ENCODE measurements around the gene TMSB4X.

DNA sequence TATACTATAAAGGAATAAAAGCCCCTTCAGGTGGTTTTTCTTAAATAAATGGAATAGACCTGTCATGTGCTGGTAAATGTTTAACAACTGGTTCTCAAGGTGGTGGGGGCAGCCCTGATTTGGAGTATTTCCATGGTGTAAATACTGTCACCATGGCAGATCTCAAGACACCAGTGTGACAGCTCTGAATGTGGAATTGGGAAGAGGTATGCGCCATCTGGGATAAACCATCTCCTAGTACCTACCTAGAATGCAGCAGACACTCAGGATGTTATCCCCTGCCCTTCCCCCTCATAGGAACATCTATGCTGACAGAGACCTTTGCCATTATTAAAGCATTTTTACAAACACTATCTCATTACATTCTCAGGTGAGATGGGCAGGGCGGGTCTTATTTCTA lies 26.4 kb upstream of the TMSB4X start:
- TF ChIP-seq ZC3H10 (CRISPR knock-in tag; IDR thresholded peaks at IDR 0.05) (no peak), PPARA (CRISPR knock-in tag; IDR thresholded peaks at IDR 0.05; ENCODE audit: borderline replicate concordance) (no peak), ARNTL (CRISPR knock-in tag; IDR thresholded peaks at IDR 0.05; ENCODE audit: borderline replicate concordance, low read depth) (no peak), ZNF565 (CRISPR knock-in tag; conservative IDR thresholded peaks at IDR 0.05; ENCODE audit: low read depth) (no peak), TCF4 (CRISPR knock-in tag; IDR thresholded peaks at IDR 0.05; ENCODE audit: borderline replicate concordance) (no peak), RARB (CRISPR knock-in tag; IDR thresholded peaks at IDR 0.05) (no peak), OSR1 (CRISPR knock-in tag; IDR thresholded peaks at IDR 0.05) (no peak), GLIS3 (CRISPR knock-in tag; IDR thresholded peaks at IDR 0.05) (no peak), ZFP30 (CRISPR knock-in tag; IDR thresholded peaks at IDR 0.05) (no peak), ESRRG (CRISPR knock-in tag; IDR thresholded peaks at IDR 0.05) (no peak)
- TF ChIP-seq, protein P1, sequence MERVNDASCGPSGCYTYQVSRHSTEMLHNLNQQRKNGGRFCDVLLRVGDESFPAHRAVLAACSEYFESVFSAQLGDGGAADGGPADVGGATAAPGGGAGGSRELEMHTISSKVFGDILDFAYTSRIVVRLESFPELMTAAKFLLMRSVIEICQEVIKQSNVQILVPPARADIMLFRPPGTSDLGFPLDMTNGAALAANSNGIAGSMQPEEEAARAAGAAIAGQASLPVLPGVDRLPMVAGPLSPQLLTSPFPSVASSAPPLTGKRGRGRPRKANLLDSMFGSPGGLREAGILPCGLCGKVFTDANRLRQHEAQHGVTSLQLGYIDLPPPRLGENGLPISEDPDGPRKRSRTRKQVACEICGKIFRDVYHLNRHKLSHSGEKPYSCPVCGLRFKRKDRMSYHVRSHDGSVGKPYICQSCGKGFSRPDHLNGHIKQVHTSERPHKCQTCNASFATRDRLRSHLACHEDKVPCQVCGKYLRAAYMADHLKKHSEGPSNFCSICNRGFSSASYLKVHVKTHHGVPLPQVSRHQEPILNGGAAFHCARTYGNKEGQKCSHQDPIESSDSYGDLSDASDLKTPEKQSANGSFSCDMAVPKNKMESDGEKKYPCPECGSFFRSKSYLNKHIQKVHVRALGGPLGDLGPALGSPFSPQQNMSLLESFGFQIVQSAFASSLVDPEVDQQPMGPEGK (CRISPR knock-in tag; IDR thresholded peaks at IDR 0.05; ENCODE audit: borderline replicate concordance) = no peak
- TF ChIP-seq, protein P2, sequence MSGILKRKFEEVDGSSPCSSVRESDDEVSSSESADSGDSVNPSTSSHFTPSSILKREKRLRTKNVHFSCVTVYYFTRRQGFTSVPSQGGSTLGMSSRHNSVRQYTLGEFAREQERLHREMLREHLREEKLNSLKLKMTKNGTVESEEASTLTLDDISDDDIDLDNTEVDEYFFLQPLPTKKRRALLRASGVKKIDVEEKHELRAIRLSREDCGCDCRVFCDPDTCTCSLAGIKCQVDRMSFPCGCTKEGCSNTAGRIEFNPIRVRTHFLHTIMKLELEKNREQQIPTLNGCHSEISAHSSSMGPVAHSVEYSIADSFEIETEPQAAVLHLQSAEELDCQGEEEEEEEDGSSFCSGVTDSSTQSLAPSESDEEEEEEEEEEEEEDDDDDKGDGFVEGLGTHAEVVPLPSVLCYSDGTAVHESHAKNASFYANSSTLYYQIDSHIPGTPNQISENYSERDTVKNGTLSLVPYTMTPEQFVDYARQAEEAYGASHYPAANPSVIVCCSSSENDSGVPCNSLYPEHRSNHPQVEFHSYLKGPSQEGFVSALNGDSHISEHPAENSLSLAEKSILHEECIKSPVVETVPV (CRISPR knock-in tag; IDR thresholded peaks at IDR 0.05) = no peak
- TF ChIP-seq, protein P3, sequence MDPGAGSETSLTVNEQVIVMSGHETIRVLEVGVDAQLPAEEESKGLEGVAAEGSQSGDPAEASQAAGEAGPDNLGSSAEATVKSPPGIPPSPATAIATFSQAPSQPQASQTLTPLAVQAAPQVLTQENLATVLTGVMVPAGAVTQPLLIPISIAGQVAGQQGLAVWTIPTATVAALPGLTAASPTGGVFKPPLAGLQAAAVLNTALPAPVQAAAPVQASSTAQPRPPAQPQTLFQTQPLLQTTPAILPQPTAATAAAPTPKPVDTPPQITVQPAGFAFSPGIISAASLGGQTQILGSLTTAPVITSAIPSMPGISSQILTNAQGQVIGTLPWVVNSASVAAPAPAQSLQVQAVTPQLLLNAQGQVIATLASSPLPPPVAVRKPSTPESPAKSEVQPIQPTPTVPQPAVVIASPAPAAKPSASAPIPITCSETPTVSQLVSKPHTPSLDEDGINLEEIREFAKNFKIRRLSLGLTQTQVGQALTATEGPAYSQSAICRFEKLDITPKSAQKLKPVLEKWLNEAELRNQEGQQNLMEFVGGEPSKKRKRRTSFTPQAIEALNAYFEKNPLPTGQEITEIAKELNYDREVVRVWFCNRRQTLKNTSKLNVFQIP (CRISPR knock-in tag; IDR thresholded peaks at IDR 0.05; ENCODE audit: borderline replicate concordance, low read depth) = no peak
